CD4-positive, CD25-positive, alpha-beta regulatory T cell (primary cell): ENCODE results near the gene ARL14EP. TPM values are rescaled to one million over a fixed set of nuclear protein-coding genes. Genes with fewer than 3 reads are reported as not detected.

Experiments
- ATAC-seq, 2 donors: fragments of 150-1000 bp; cut with Tn5 transposase; one replicate each; pipeline ENCODE4 v1.10.0; 2021; ENCODE audit warnings: low read depth in 2 of 2, moderate number of reproducible peaks in 2 of 2, moderate library complexity in 1 of 2
- DNase-seq, 3 donors: peaks; one replicate each; pipeline versions ENCODE4 v3.0.0 to v3.0.0-alpha.2; 2012 to 2022; ENCODE audit warnings: mixed read lengths in 1 of 3
- H3K27ac ChIP-seq: one replicate; pipeline ENCODE4 v1.7.0; 2013; ENCODE audit warnings: mild to moderate bottlenecking, low read length; ENCODE audit not compliant: insufficient read depth, poor library complexity, severe bottlenecking
- H3K27me3 ChIP-seq: one replicate; pipeline ENCODE4 v1.7.0; 2013; ENCODE audit warnings: low read length; ENCODE audit not compliant: control insufficient read depth, insufficient read depth
- H3K36me3 ChIP-seq: one replicate; pipeline ENCODE4 v1.7.0; 2013; ENCODE audit warnings: mild to moderate bottlenecking, low read length, moderate library complexity; ENCODE audit not compliant: control insufficient read depth, insufficient read depth
- H3K4me1 ChIP-seq: 2 replicates; pipeline ENCODE4 v1.7.0; 2013; ENCODE audit warnings: mild to moderate bottlenecking, low read length; ENCODE audit not compliant: insufficient read depth, control insufficient read depth, poor library complexity, severe bottlenecking
- H3K4me3 ChIP-seq: one replicate; pipeline ENCODE4 v1.7.0; 2013; ENCODE audit warnings: low read depth, mild to moderate bottlenecking, low read length, moderate library complexity
- H3K9me3 ChIP-seq, 2 experiments: 1 replicate in 1 of 2; 2 replicates in 1 of 2; pipeline ENCODE4 v1.7.0; 2013; ENCODE audit warnings: low read length in 2 of 2, mild to moderate bottlenecking in 1 of 2, moderate library complexity in 1 of 2; ENCODE audit not compliant: control insufficient read depth in 2 of 2
- H3K27ac Mint-ChIP-seq, 3 donors: one replicate each; pipeline ENCODE4 v1.8.0; 2020 to 2022; ENCODE audit warnings: mild to moderate bottlenecking in 3 of 3, mixed read lengths in 3 of 3, moderate library complexity in 2 of 3
- H3K27me3 Mint-ChIP-seq: one replicate; pipeline ENCODE4 v1.8.0; 2022; ENCODE audit warnings: mild to moderate bottlenecking, mixed read lengths
- H3K36me3 Mint-ChIP-seq: one replicate; pipeline ENCODE4 v1.8.0; 2020; ENCODE audit warnings: mixed read lengths
- H3K4me1 Mint-ChIP-seq, 4 donors: one replicate each; pipeline ENCODE4 v1.8.0; 2020 to 2022; ENCODE audit warnings: mixed read lengths in 4 of 4, mild to moderate bottlenecking in 1 of 4
- H3K4me3 Mint-ChIP-seq, 4 donors: one replicate each; pipeline ENCODE4 v1.8.0; 2020 to 2022; ENCODE audit warnings: mild to moderate bottlenecking in 4 of 4, mixed read lengths in 4 of 4, moderate library complexity in 3 of 4
- H3K9me3 Mint-ChIP-seq, 7 donors: one replicate each; pipeline ENCODE4 v1.8.0; 2020 to 2022; ENCODE audit warnings: mixed read lengths in 7 of 7, mild to moderate bottlenecking in 3 of 7, moderate library complexity in 2 of 7
- polyA plus RNA-seq, 4 donors: library from polyadenylated mRNA; unstranded; fragments of 300-500 nt; fragmentation: Illumina TruSeq; gene quantifications; one replicate each; pipeline ENCODE4 v1.2.3, GENCODE V29; 2021
- total RNA-seq: library from RNA; stranded (reverse); gene quantifications from one replicate; pipeline ENCODE4 v1.2.3, GENCODE V29; 2022

The ARL14EP gene
- total and polyA plus RNA-seq, 5 donors from 2014 or later, result 23.3 to 82.1 (median 60.5) TPM

- no peaks in the 10 kb centered on the region for H3K4me1 Mint-ChIP-seq
- Histone ChIP-seq H3K36me3 (no peaks in the 10 kb centered on the region), H3K27ac (no peak overlapping the region), H3K4me3 (no peak overlapping the region), H3K27me3 (no peaks in the 10 kb centered on the region), H3K9me3 (no peaks in the 10 kb centered on the region), H3K4me1 (no peaks in the 10 kb centered on the region)
- H3K9me3 Mint-ChIP-seq, result peaks cover 0 to 2% (median 0%) of the 10 kb centered on the region in 7 donors
- H3K36me3 Mint-ChIP-seq, result no peaks in the 10 kb centered on the region
- no peak for DNase-seq
- ATAC-seq, result no peak
- no peak overlapping the region for H3K27ac Mint-ChIP-seq
- peaks cover 4% of the 10 kb centered on the region for H3K27me3 Mint-ChIP-seq
- H3K4me3 Mint-ChIP-seq, result no peak overlapping the region
Observed at GRCh38 chr11:30381879-30382278, 59.0 kb downstream of the ARL14EP start.

Other genes starting within 250 kb of the ARL14EP start
- gene FSHB, start 92.1 kb upstream of the ARL14EP start, total RNA-seq, result not detected
- not detected for gene FSHB, start 92.1 kb upstream of the ARL14EP start, polyA plus RNA-seq